HFFc6 (cell line): ENCODE data around the gene CRYGB. TPM values are rescaled to one million over a fixed set of nuclear protein-coding genes. Genes with fewer than 3 reads are reported as not detected.

Experiments used
- DNase-seq: peaks from one replicate; pipeline ENCODE4 v3.0.0-alpha.2; 2018
- H3K27ac Mint-ChIP-seq: 2 replicates; pipeline ENCODE4 v1.8.0; 2020; ENCODE audit warnings: mild to moderate bottlenecking, mixed read lengths
- H3K27me3 Mint-ChIP-seq: 2 replicates; pipeline ENCODE4 v1.8.0; 2021; ENCODE audit warnings: mild to moderate bottlenecking, moderate library complexity, mixed read lengths; ENCODE audit not compliant: insufficient read depth
- H3K36me3 Mint-ChIP-seq: 2 replicates; pipeline ENCODE4 v1.8.0; 2021; ENCODE audit warnings: low read depth, mixed read lengths
- H3K4me1 Mint-ChIP-seq: 2 replicates; pipeline ENCODE4 v1.8.0; 2020; ENCODE audit warnings: low read depth, mixed read lengths
- H3K4me3 Mint-ChIP-seq: 2 replicates; pipeline ENCODE4 v1.8.0; 2020; ENCODE audit warnings: mild to moderate bottlenecking, moderate library complexity, mixed read lengths
- H3K9me3 Mint-ChIP-seq: 2 replicates; pipeline ENCODE4 v1.8.0; 2020; ENCODE audit warnings: mild to moderate bottlenecking, mixed read lengths
- CTCF ChIP-seq: fragments of 200-600 bp; sonication (generic); IDR thresholded peaks from 2 replicates; pipeline ENCODE4 v1.5.0; 2021; ENCODE audit warnings: antibody characterized with exemption, mild to moderate bottlenecking
- total RNA-seq, 6 experiments: library from RNA; stranded (reverse); fragmentation: NEBNext Ultra II Directional; extraction: Animal tissue kit (Norgen Biotek cat#: 25700); gene quantifications; 2 replicates in 1 of 6; 3 replicates in 5 of 6; pipeline ENCODE4 v1.2.3, GENCODE V29; 2021

Gene CRYGB
- total RNA-seq, 6 experiments from 2014 or later = not detected

GRCh38 chr2:208097801-208098200 lies 48.2 kb downstream of the CRYGB start:
- peaks cover 10% of the 10 kb centered on the region; the same call in 1 of the 2 replicates for H3K4me1 Mint-ChIP-seq
- H3K36me3 Mint-ChIP-seq = no peaks in the 10 kb centered on the region
- no peak for TF ChIP-seq CTCF

GRCh38 chr2:208097313-208097712 lies 48.6 kb downstream of the CRYGB start:
- Mint-ChIP-seq H3K4me1 (peaks cover 10% of the 10 kb centered on the region; the same call in 1 of the 2 replicates), H3K9me3 (no peaks in the 10 kb centered on the region), H3K27ac (no peak overlapping the region), H3K4me3 (no peak overlapping the region), H3K36me3 (no peaks in the 10 kb centered on the region), H3K27me3 (peaks cover 14% of the 10 kb centered on the region)
- TF ChIP-seq CTCF = no peak
- DNase-seq = no peak

More at GRCh38 chr2:208097801-208098200, 48.2 kb downstream of the CRYGB start:
- no peak overlapping the region for H3K27ac Mint-ChIP-seq
- peaks cover 13% of the 10 kb centered on the region for H3K27me3 Mint-ChIP-seq
- H3K9me3 Mint-ChIP-seq = no peaks in the 10 kb centered on the region
- H3K4me3 Mint-ChIP-seq = no peak overlapping the region
- DNase-seq = no peak

GRCh38 chr2:208096080-208096479 lies 49.9 kb downstream of the CRYGB start:
- no peak for DNase-seq
- Mint-ChIP-seq H3K9me3 (no peaks in the 10 kb centered on the region), H3K36me3 (no peaks in the 10 kb centered on the region), H3K27me3 (peaks cover 14% of the 10 kb centered on the region), H3K4me3 (no peak overlapping the region), H3K27ac (no peak overlapping the region), H3K4me1 (peaks cover 2% of the 10 kb centered on the region; the same call in 1 of the 2 replicates)
- TF ChIP-seq CTCF = no peak

- Mint-ChIP-seq H3K36me3 (no peaks in the 10 kb centered on the region), H3K4me1 (no peaks in the 10 kb centered on the region), H3K9me3 (no peaks in the 10 kb centered on the region)
Measured at GRCh38 chr2:208093128-208093527, 52.8 kb downstream of the CRYGB start.

More at GRCh38 chr2:208093128-208093527, 52.8 kb downstream of the CRYGB start:
- Mint-ChIP-seq H3K27me3 (peaks cover 16% of the 10 kb centered on the region), H3K4me3 (no peak overlapping the region), H3K27ac (no peak overlapping the region)
- TF ChIP-seq CTCF = no peak
- DNase-seq = no peak

Other genes starting within 250 kb of the CRYGB start
- gene PLEKHM3, start 120.6 kb downstream of the CRYGB start, total RNA-seq = 1 to 10 TPM; 6.4 to 8.2 (median 7.2) TPM
- gene CRYGD, start 21.6 kb downstream of the CRYGB start, total RNA-seq = not detected
- gene CRYGC, start 16.3 kb downstream of the CRYGB start, total RNA-seq = not detected
- gene CRYGA, start 17.4 kb upstream of the CRYGB start, total RNA-seq = not detected
- not detected for gene C2orf80, start 43.9 kb upstream of the CRYGB start, total RNA-seq
- gene IDH1, start 108.9 kb upstream of the CRYGB start, total RNA-seq = 10 to 100 TPM; 42.7 to 61.7 (median 58.4) TPM
- 10 to 100 TPM; 17.2 to 22.0 (median 20.2) TPM for gene PIKFYVE, start 120.1 kb upstream of the CRYGB start, total RNA-seq